ENCODE measurements around the gene TPH1. TPM values are rescaled to one million over a fixed set of nuclear protein-coding genes. Genes with fewer than 3 reads are reported as not detected.

The TPH1 gene
- total and polyA plus RNA-seq, 9 of the 15 experiments (the other 6 are each of a cell fraction or from before 2014, with no cell fraction given): 0.04 to 0.29 (median 0.17) TPM

DNA sequence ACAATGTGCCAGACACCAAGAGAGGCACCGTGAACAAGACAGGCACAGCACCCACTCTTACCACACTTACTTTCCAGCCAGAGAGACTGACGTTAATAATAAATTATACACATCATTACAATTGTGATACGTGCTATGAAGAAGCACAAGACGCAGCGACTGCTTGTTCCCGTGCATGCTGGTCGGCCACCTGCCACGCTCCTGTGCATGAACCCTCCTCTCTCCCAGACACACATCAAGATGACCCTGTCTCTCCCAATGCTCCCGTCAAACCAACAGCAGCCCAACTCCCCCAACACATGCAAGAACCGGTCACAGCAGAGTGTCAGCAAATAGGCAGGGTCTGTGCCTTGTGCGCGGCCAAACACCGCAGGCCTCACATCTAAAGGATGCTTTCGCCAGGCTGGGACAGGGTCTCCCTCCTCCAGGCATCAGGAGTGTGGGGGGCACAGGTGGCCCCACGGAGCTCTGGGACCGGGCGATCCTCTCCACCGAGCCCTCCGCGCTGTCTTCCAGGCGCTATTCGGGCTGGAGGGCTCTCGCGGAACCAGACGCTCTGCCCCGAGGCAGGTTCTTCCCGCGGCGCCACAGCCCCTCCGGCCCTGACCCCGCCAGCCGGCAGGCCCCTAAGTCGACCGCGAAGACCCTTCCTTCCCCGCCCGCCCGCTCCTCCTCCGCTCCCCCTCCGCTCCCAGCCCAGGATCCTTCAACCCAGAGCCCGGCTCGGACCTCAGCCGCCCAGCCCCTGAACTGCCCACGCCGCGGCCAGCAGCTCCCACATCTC, 33.8 kb downstream of the TPH1 start (continued):
- TF ChIP-seq, protein P1, sequence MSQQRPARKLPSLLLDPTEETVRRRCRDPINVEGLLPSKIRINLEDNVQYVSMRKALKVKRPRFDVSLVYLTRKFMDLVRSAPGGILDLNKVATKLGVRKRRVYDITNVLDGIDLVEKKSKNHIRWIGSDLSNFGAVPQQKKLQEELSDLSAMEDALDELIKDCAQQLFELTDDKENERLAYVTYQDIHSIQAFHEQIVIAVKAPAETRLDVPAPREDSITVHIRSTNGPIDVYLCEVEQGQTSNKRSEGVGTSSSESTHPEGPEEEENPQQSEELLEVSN (IDR thresholded peaks at IDR 0.05; ENCODE audit: borderline replicate concordance in 1 of 2, extremely low read depth in 1 of 2, insufficient read depth in 1 of 2, insufficient read length in 1 of 2, low read depth in 1 of 2, low read length in 1 of 2, poor library complexity in 1 of 2, severe bottlenecking in 1 of 2): peak in 1 of 2 experiments; percentile 33
- 0 out of 2 replicates have a peak, but pooled peaks have one; percentile 41 for TF ChIP-seq ARID2 (IDR thresholded peaks at IDR 0.05)
- no peak for TF ChIP-seq JUND (IDR thresholded peaks at IDR 0.05; ENCODE audit: borderline replicate concordance, low read depth, low read length)
- TF ChIP-seq JUND (tag; IDR thresholded peaks at IDR 0.05; ENCODE audit: borderline replicate concordance, low read depth, low read length): no peak
- TF ChIP-seq, protein P2, sequence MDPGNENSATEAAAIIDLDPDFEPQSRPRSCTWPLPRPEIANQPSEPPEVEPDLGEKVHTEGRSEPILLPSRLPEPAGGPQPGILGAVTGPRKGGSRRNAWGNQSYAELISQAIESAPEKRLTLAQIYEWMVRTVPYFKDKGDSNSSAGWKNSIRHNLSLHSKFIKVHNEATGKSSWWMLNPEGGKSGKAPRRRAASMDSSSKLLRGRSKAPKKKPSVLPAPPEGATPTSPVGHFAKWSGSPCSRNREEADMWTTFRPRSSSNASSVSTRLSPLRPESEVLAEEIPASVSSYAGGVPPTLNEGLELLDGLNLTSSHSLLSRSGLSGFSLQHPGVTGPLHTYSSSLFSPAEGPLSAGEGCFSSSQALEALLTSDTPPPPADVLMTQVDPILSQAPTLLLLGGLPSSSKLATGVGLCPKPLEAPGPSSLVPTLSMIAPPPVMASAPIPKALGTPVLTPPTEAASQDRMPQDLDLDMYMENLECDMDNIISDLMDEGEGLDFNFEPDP (CRISPR knock-in tag; IDR thresholded peaks at IDR 0.05): no peak
- TF ChIP-seq NR2C2 (CRISPR knock-in tag; IDR thresholded peaks at IDR 0.05): 0 out of 2 replicates have a peak, but pooled peaks have one; percentile 34
- TF ChIP-seq NR2C2 (tag; IDR thresholded peaks at IDR 0.05): no peak
- TF ChIP-seq, protein P3, sequence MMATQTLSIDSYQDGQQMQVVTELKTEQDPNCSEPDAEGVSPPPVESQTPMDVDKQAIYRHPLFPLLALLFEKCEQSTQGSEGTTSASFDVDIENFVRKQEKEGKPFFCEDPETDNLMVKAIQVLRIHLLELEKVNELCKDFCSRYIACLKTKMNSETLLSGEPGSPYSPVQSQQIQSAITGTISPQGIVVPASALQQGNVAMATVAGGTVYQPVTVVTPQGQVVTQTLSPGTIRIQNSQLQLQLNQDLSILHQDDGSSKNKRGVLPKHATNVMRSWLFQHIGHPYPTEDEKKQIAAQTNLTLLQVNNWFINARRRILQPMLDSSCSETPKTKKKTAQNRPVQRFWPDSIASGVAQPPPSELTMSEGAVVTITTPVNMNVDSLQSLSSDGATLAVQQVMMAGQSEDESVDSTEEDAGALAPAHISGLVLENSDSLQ (IDR thresholded peaks at IDR 0.05): peak; percentile 28; the same call in 1 of the 2 replicates
- TF ChIP-seq CHD1 (IDR thresholded peaks at IDR 0.05; ENCODE audit: low read length): no peak
- 0 out of 2 replicates have a peak, but pooled peaks have one; percentile 4 for TF ChIP-seq ZNF316 (IDR thresholded peaks at IDR 0.05)
- no peak for TF ChIP-seq FOXM1 (IDR thresholded peaks at IDR 0.05; ENCODE audit: low read depth)
- 0 out of 2 replicates have a peak, but pooled peaks have one; percentile 34 for TF ChIP-seq FOXM1 (CRISPR knock-in tag; IDR thresholded peaks at IDR 0.05; ENCODE audit: low read depth)
- peak; percentile 19; the same call in 1 of the 2 replicates for TF ChIP-seq POLR2A (conservative IDR thresholded peaks at IDR 0.05)
- TF ChIP-seq, protein P4, sequence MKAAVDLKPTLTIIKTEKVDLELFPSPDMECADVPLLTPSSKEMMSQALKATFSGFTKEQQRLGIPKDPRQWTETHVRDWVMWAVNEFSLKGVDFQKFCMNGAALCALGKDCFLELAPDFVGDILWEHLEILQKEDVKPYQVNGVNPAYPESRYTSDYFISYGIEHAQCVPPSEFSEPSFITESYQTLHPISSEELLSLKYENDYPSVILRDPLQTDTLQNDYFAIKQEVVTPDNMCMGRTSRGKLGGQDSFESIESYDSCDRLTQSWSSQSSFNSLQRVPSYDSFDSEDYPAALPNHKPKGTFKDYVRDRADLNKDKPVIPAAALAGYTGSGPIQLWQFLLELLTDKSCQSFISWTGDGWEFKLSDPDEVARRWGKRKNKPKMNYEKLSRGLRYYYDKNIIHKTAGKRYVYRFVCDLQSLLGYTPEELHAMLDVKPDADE (conservative IDR thresholded peaks at IDR 0.05; ENCODE audit: control insufficient read depth, low read depth, low read length): 0 out of 2 replicates have a peak, but pooled peaks have one; percentile 35
- TF ChIP-seq, protein P5, sequence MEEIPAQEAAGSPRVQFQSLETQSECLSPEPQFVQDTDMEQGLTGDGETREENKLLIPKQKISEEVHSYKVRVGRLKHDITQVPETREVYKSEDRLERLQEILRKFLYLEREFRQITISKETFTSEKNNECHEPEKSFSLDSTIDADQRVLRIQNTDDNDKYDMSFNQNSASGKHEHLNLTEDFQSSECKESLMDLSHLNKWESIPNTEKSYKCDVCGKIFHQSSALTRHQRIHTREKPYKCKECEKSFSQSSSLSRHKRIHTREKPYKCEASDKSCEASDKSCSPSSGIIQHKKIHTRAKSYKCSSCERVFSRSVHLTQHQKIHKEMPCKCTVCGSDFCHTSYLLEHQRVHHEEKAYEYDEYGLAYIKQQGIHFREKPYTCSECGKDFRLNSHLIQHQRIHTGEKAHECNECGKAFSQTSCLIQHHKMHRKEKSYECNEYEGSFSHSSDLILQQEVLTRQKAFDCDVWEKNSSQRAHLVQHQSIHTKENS (CRISPR knock-in tag; IDR thresholded peaks at IDR 0.05): no peak
- no peak for TF ChIP-seq FOXA1 (IDR thresholded peaks at IDR 0.05; ENCODE audit: borderline replicate concordance)
- TF ChIP-seq RBBP5 (IDR thresholded peaks at IDR 0.05; ENCODE audit: borderline replicate concordance, insufficient read depth, low read length, poor library complexity, severe bottlenecking): peak; percentile 69
- 0 out of 4 replicates have a peak, but pooled peaks of 1 of the 2 experiments have one; percentile 31 for TF ChIP-seq SIN3A (IDR thresholded peaks at IDR 0.05; ENCODE audit: borderline replicate concordance in 2 of 2, control insufficient read depth in 1 of 2, low read depth in 2 of 2, low read length in 2 of 2)
